HepG2 (cell line): Measurements from ENCODE around the gene KIF3C. TPM values are rescaled to one million over a fixed set of nuclear protein-coding genes. Genes with fewer than 3 reads are reported as not detected.

ENCODE experiments used
- ARID2 ChIP-seq: sonication (generic); formaldehyde crosslinking; IDR thresholded peaks from 2 replicates; pipeline ENCODE4 v1.8.1; 2022; ENCODE audit warnings: mild to moderate bottlenecking, missing genetic modification reagents, borderline replicate concordance
- GPBP1L1 ChIP-seq: sonication (generic); formaldehyde crosslinking; IDR thresholded peaks from 2 replicates; pipeline ENCODE4 v1.5.0; 2020; ENCODE audit warnings: mild to moderate bottlenecking, missing genetic modification reagents
- HOXD1 ChIP-seq: sonication (generic); formaldehyde crosslinking; IDR thresholded peaks from 2 replicates; pipeline ENCODE4 v1.5.0; 2020; ENCODE audit warnings: missing genetic modification reagents
- KAT7 ChIP-seq: IDR thresholded peaks from 2 replicates; pipeline ENCODE4 v1.6.1; 2018; ENCODE audit warnings: borderline replicate concordance, missing compliant biosample characterization
- MTA1 ChIP-seq: sonication (generic); formaldehyde crosslinking; IDR thresholded peaks from 2 replicates; pipeline ENCODE4 v1.4.0; 2020; ENCODE audit warnings: missing genetic modification reagents, mild to moderate bottlenecking, borderline replicate concordance
- MTERF4 ChIP-seq: sonication (generic); formaldehyde crosslinking; IDR thresholded peaks from 2 replicates; pipeline ENCODE4 v1.8.0; 2023; ENCODE audit warnings: mild to moderate bottlenecking, missing genetic modification reagents
- NCOA1 ChIP-seq: sonication (generic); formaldehyde crosslinking; IDR thresholded peaks from 2 replicates; pipeline ENCODE4 v1.9.0; 2021; ENCODE audit warnings: missing genetic modification reagents
- NFRKB ChIP-seq: fragments of 450-650 bp; IDR thresholded peaks from 2 replicates; pipeline ENCODE4 v1.6.1; 2017
- ONECUT2 ChIP-seq: sonication (generic); formaldehyde crosslinking; IDR thresholded peaks from 2 replicates; pipeline ENCODE4 v1.4.0; 2020; ENCODE audit warnings: missing genetic modification reagents
- ZBTB10 ChIP-seq: sonication (generic); formaldehyde crosslinking; IDR thresholded peaks from 2 replicates; pipeline ENCODE4 v1.4.0; 2020; ENCODE audit warnings: missing genetic modification reagents, borderline replicate concordance
- ZBTB7A ChIP-seq: sonication (generic); formaldehyde crosslinking; IDR thresholded peaks from 2 replicates; pipeline ENCODE4 v1.8.0; 2022; ENCODE audit warnings: mild to moderate bottlenecking, missing genetic modification reagents
- ZNF17 ChIP-seq: sonication (generic); formaldehyde crosslinking; IDR thresholded peaks from 2 replicates; pipeline ENCODE4 v1.5.0; 2020; ENCODE audit warnings: mild to moderate bottlenecking, missing genetic modification reagents
- ZNF235 ChIP-seq: sonication (generic); formaldehyde crosslinking; IDR thresholded peaks from 2 replicates; pipeline ENCODE4 v1.8.1; 2023; ENCODE audit warnings: mild to moderate bottlenecking, missing genetic modification reagents, borderline replicate concordance
- ZNF274 ChIP-seq: sonication (generic); formaldehyde crosslinking; IDR thresholded peaks from 2 replicates; pipeline ENCODE4 v1.5.1; 2020; ENCODE audit warnings: mild to moderate bottlenecking, missing genetic modification reagents
- ZNF513 ChIP-seq: sonication (generic); formaldehyde crosslinking; conservative IDR thresholded peaks from 2 replicates; pipeline ENCODE4 v1.5.0; 2020; ENCODE audit warnings: missing genetic modification reagents
- ZNF704 ChIP-seq: sonication (generic); formaldehyde crosslinking; IDR thresholded peaks from 2 replicates; pipeline ENCODE4 v1.8.1; 2023; ENCODE audit warnings: mild to moderate bottlenecking, inconsistent platforms, moderate library complexity, missing genetic modification reagents, borderline replicate concordance
- ZUFSP ChIP-seq: sonication (generic); formaldehyde crosslinking; IDR thresholded peaks from 2 replicates; pipeline ENCODE4 v1.9.0; 2021; ENCODE audit warnings: missing genetic modification reagents, mild to moderate bottlenecking, borderline replicate concordance
- polyA plus RNA-seq, 8 experiments: library from polyadenylated mRNA; depleted of rRNA in 3 of 8; stranded (reverse) in 7 of 8; unstranded in 1 of 8; fragments of >200 nt; fragmentation: Illumina TruSeq in 4 of 8; extraction: Trizol in 4 of 8; gene quantifications; 2 replicates each; pipeline versions ENCODE4 v1.2.1 to v1.2.3, GENCODE V29; 2011 to 2016; ENCODE audit warnings: low read depth in 4 of 8, missing spikeins in 1 of 8, mixed read lengths in 1 of 8; ENCODE audit not compliant: insufficient read depth in 1 of 8
- total RNA-seq, 5 experiments: library from RNA; depleted of rRNA; stranded (reverse); fragments of >200 nt; fragmentation: Illumina TruSeq; extraction: Trizol; gene quantifications; 2 replicates each; pipeline ENCODE4 v1.2.3, GENCODE V29; 2016; ENCODE audit warnings: low read depth in 1 of 5

The KIF3C gene
- total and polyA plus RNA-seq, 2 of the 13 experiments (the other 11 are each of a cell fraction or from before 2014, with no cell fraction given), result 3.6 to 4.9 TPM

GRCh38 chr2:25877431-25878360 is 104.6 kb downstream of the KIF3C start (continued):
- peak; percentile 57; the same call in 1 of the 2 replicates for TF ChIP-seq ZBTB10 (CRISPR knock-in tag)
- no peak for TF ChIP-seq NCOA1 (CRISPR knock-in tag)
- no peak for TF ChIP-seq NFRKB
- no peak for TF ChIP-seq GPBP1L1 (CRISPR knock-in tag)
- peak; percentile 29; the same call in 1 of the 2 replicates for TF ChIP-seq HOXD1 (CRISPR knock-in tag)
- no peak; the same call in 1 of the 2 replicates for TF ChIP-seq MTERF4
- no peak for TF ChIP-seq ZNF17 (CRISPR knock-in tag)
- TF ChIP-seq ARID2 (CRISPR knock-in tag), result no peak
- TF ChIP-seq MTA1 (CRISPR knock-in tag), result no peak
- TF ChIP-seq ZNF704 (CRISPR knock-in tag), result no peak; the same call in 1 of the 2 replicates
- TF ChIP-seq ZNF513 (CRISPR knock-in tag), result no peak
- no peak for TF ChIP-seq ZUFSP (CRISPR knock-in tag)
- TF ChIP-seq ZNF235 (CRISPR knock-in tag), result 0 out of 2 replicates have a peak, but pooled peaks have one; percentile 73
- peak; percentile 41; the same call in 1 of the 2 replicates for TF ChIP-seq ZNF274 (CRISPR knock-in tag)
- no peak for TF ChIP-seq ONECUT2 (CRISPR knock-in tag)
- peak; percentile 19; the same call in 1 of the 2 replicates for TF ChIP-seq ZBTB7A (CRISPR knock-in tag)
- peak; percentile 72; the same call in 1 of the 2 replicates for TF ChIP-seq KAT7 (CRISPR knock-in tag)
